Kidney (tissue), 14 donors: ENCODE results near the gene POLL. TPM values are rescaled to one million over a fixed set of nuclear protein-coding genes. Genes with fewer than 3 reads are reported as not detected.
A peak's percentile ranks its signal among the peaks of the same experiment; 100 is the strongest.

Experiments
- DNase-seq, 5 donors: peaks; one replicate each; pipeline ENCODE4 v3.0.0-alpha.2; 2013 to 2020
- FAIRE-seq: peaks from 2 replicates; lab custom pipeline; 2012; peaks lifted over from hg19 to GRCh38; lab: Jason Lieb, UNC
- H3K27ac ChIP-seq, 2 donors: one replicate each; pipeline ENCODE4 v1.7.0; 2013; ENCODE audit warnings: low read depth in 2 of 2, low read length in 2 of 2, inconsistent platforms in 1 of 2
- H3K27me3 ChIP-seq: one replicate; pipeline ENCODE4 v1.7.1; 2013; ENCODE audit warnings: low read length, inconsistent platforms; ENCODE audit not compliant: control insufficient read depth, insufficient read depth
- H3K36me3 ChIP-seq, 3 donors: one replicate each; pipeline versions ENCODE4 v1.7.0 to v1.7.1; 2013; ENCODE audit warnings: low read length in 3 of 3, control low read depth in 1 of 3, inconsistent platforms in 1 of 3; ENCODE audit not compliant: insufficient read depth in 3 of 3, control insufficient read depth in 2 of 3
- H3K4me1 ChIP-seq, 3 donors: one replicate each; pipeline versions ENCODE4 v1.7.0 to v1.7.1; 2013; ENCODE audit warnings: low read length in 3 of 3, inconsistent platforms in 1 of 3, low read depth in 1 of 3; ENCODE audit not compliant: control insufficient read depth in 2 of 3, insufficient read depth in 2 of 3
- H3K4me3 ChIP-seq, 3 donors: one replicate each; pipeline versions ENCODE4 v1.7.0 to v1.8.1; 2013; ENCODE audit warnings: low read length in 3 of 3, control low read depth in 1 of 3, inconsistent platforms in 1 of 3
- H3K9ac ChIP-seq, 3 donors: one replicate each; pipeline versions ENCODE4 v1.7.0 to v1.7.1; 2013; ENCODE audit warnings: low read length in 3 of 3, control low read depth in 1 of 3, inconsistent platforms in 1 of 3
- H3K9me3 ChIP-seq, 3 donors: one replicate each; pipeline versions ENCODE4 v1.7.0 to v1.7.1; 2013; ENCODE audit warnings: low read length in 3 of 3, control low read depth in 1 of 3, inconsistent platforms in 1 of 3; ENCODE audit not compliant: control insufficient read depth in 2 of 3, insufficient read depth in 1 of 3
- intact Hi-C: fragments of 100-400 bp; cut with DNase I; formaldehyde crosslinking; loops from one replicate; pipeline ENCODE4 v1.11.1; 2022
- polyA plus RNA-seq: library from polyadenylated mRNA; stranded (reverse); fragments of 350-450 nt; fragmentation: Illumina TruSeq; extraction: RNeasy Lipid Tissue Mini Kit (QIAGEN cat#74804); gene quantifications from one replicate; pipeline ENCODE4 v1.2.3, GENCODE V29; 2014; ENCODE audit warnings: low read depth, low replicate concordance; ENCODE audit not compliant: insufficient read depth
- total RNA-seq: library from RNA; stranded (reverse); fragmentation: NEBNext Ultra II Directional; extraction: Animal tissue kit (Norgen Biotek cat#: 25700); gene quantifications from one replicate; pipeline ENCODE4 v1.2.1, GENCODE V29; 2021
- TF ChIP-seq, protein P1 (sequence below): IDR thresholded peaks from 3 replicates; pipeline ENCODE4 v1.5.1; 2012; ENCODE audit warnings: mild to moderate bottlenecking, moderate library complexity, borderline replicate concordance; ENCODE audit not compliant: insufficient read depth; ENCODE audit errors: extremely low read depth
- donor health status: control.
- donor health status: control.
- donor health status: control.
- donor health status: control.
- donor health status: control.
- donor health status: DM: yes; HTN: yes; CAD: no.
- donor health status: Normal renal cell carcinoma (clear cell type).

Gene POLL
- total and polyA plus RNA-seq, 2 donors from 2014 or later = 27.5 to 35.2 TPM

DNA sequence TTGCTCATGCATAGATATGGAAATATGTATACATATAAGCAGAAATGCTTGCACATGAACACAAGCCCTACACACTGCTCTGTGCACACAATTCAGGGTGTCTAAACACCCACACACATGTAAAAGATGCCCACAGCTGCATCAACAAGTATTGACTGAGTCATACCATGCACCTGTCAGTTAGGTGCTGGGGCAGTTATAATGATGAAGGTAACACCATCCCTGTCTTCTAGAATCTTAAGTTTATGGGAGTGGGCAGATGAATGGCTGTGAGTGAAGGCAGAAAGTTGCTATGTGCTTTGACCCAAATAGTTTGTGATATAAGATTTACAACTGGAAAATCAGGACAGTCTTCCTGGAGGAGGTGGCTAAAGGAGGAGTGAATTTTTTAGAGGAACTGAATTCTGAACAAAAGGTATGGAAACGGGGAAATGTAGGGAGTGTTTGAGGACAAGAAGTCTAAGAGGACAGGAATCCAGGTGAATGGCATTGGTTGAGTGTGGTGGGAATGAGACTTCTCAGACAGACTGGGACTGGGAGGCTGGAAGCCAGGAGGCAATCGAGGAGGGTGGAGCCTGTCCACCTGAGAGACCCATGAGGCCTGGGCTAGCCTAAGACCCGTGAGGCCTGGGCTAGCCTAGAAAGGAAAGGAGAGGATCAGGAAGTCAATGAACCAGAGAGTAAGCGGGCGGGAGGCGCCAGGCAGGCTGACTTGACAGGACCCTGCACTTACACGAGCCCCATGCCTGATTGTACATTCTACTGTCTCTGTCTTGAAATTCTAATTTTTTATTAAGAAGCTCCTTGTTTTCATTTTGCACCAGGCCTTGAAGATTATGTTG is 20.7 kb downstream of the POLL start:
- TF ChIP-seq, protein P1, sequence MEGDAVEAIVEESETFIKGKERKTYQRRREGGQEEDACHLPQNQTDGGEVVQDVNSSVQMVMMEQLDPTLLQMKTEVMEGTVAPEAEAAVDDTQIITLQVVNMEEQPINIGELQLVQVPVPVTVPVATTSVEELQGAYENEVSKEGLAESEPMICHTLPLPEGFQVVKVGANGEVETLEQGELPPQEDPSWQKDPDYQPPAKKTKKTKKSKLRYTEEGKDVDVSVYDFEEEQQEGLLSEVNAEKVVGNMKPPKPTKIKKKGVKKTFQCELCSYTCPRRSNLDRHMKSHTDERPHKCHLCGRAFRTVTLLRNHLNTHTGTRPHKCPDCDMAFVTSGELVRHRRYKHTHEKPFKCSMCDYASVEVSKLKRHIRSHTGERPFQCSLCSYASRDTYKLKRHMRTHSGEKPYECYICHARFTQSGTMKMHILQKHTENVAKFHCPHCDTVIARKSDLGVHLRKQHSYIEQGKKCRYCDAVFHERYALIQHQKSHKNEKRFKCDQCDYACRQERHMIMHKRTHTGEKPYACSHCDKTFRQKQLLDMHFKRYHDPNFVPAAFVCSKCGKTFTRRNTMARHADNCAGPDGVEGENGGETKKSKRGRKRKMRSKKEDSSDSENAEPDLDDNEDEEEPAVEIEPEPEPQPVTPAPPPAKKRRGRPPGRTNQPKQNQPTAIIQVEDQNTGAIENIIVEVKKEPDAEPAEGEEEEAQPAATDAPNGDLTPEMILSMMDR = no peak
- DNase-seq (peak in 1 of 5 donors; percentile 28), FAIRE-seq (no peak)
- Histone ChIP-seq H3K9ac (no peak overlapping the region), H3K9me3 (peaks cover 0 to under 1% (median 0%) of the 10 kb centered on the region in 3 donors), H3K27me3 (peaks cover 4% of the 10 kb centered on the region), H3K4me1 (peaks cover 0 to 18% (median 6%) of the 10 kb centered on the region in 3 donors), H3K27ac (no peak overlapping the region), H3K36me3 (no peaks in the 10 kb centered on the region), H3K4me3 (no peak overlapping the region)
- intact Hi-C loops = loop anchor here (10.0 kb wide), 1 partner anchor 353 kb away; no protein-coding TSS in a partner anchor

DNA sequence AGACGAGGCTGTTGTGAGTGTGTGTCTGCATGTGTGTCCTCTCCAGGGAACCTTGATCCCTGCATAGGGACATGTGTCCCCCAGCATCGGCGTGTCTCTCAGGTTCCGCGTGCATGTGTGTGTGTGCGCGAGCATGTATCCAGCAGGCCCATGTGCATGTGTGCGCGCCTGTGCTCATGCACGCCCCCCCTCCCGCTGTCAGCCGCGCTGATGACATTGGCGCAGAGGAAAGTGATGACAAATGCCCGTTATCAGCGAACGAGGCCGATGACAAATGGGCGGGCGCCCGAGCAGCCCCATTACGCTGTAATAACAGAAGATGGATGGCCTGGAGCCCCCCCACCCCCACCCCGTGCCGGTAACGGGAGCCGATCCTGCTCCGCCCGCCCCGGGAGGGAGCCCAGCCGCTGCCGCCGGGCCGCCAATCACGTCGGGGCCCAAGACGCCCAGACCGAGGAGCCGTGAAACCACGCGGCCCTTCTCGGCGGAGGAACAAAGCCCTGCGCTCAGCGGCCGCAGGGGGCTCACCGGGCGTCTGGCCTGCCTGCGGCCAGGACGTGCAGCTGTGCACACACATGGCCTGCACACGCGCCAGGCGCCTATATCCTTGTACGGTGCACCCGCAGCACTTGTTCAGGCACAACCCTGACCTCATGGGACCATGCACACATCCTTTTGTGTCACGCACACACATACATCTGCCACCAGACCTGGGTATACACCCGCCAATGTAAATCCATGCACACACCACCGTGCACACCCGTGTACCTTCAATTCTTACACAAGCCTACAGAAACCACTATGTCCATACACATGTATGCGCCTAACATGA is 21.5 kb downstream of the POLL start:
- Histone ChIP-seq H3K36me3 (no peaks in the 10 kb centered on the region), H3K4me3 (no peak overlapping the region), H3K9ac (no peak overlapping the region), H3K9me3 (no peaks in the 10 kb centered on the region), H3K27me3 (peaks cover 4% of the 10 kb centered on the region), H3K4me1 (peaks cover 0 to 18% (median 6%) of the 10 kb centered on the region in 3 donors), H3K27ac (no peak overlapping the region)
- DNase-seq = peak; percentile 56 to 79 (median 66)
- TF ChIP-seq, protein P1 = no peak
- intact Hi-C loops = loop anchor here (10.0 kb wide), 1 partner anchor 352 kb away; no protein-coding TSS in a partner anchor
- FAIRE-seq = no peak

DNA sequence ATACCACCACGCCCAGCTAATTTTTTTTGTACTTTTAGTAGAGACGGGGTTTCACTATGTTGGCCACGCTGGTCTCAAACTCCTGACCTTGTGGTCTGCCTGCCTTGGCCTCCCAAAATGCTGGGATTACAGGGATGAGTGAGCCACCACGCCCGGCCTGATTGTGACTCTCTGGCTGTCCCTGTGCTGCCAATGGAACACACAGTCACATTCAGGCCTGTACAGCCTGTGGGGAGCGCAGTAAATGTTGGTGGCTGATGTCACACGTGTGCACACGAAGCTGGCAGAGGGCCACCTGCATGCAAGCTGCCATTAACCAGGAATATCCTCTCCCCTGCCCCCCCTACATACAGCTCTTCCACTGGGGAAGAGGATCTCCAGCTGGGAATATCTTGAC is 22.1 kb downstream of the POLL start:
- DNase-seq = peak in 1 of 5 donors; percentile 41
- Histone ChIP-seq H3K9me3 (no peaks in the 10 kb centered on the region), H3K27me3 (peaks cover 4% of the 10 kb centered on the region), H3K27ac (no peak overlapping the region), H3K9ac (no peak overlapping the region), H3K4me3 (no peak overlapping the region), H3K36me3 (no peaks in the 10 kb centered on the region), H3K4me1 (peaks cover 0 to 18% (median 6%) of the 10 kb centered on the region in 3 donors)
- no peak for FAIRE-seq
- TF ChIP-seq, protein P1 = no peak
- intact Hi-C loops = loop anchor here (10.0 kb wide), 1 partner anchor 351 kb away; no protein-coding TSS in a partner anchor
